Measurements from ENCODE around the gene RNF10. TPM values are rescaled to one million over a fixed set of nuclear protein-coding genes. Genes with fewer than 3 reads are reported as not detected.

The RNF10 gene
- total RNA-seq, 1 experiment from 2014 or later: 153 TPM

GRCh38 chr12:120563495-120563894, 29.3 kb downstream of the RNF10 start:
- H2BK20ac ChIP-seq (ENCODE audit: low read depth, low read length, poor library complexity, severe bottlenecking): no peak overlapping the region
- H2BK5ac ChIP-seq (ENCODE audit: insufficient read length, low read length): no peak overlapping the region
- H3K36me3 Mint-ChIP-seq (ENCODE audit: insufficient read depth in 1 of 3, low read depth in 3 of 3): peaks cover 41 to 88% (median 85%) of the 10 kb centered on the region in 3 experiments
- no peak overlapping the region for H3K4me2 ChIP-seq (ENCODE audit: insufficient read depth, insufficient read length, low read length)
- no peak overlapping the region for H3K4me3 Mint-ChIP-seq
- no peak overlapping the region for H3K27ac ChIP-seq (ENCODE audit: insufficient read length, low read depth, low read length)
- H3K4me1 ChIP-seq (ENCODE audit: insufficient read depth, low read length): no peaks in the 10 kb centered on the region
- no peak overlapping the region for H2AFZ ChIP-seq (ENCODE audit: low read length)
- H3K23me2 ChIP-seq (ENCODE audit: insufficient read length, low read depth, low read length, poor library complexity, severe bottlenecking): no peaks in the 10 kb centered on the region
- H3K9me3 Mint-ChIP-seq: no peaks in the 10 kb centered on the region
- H2BK120ac ChIP-seq (ENCODE audit: low read depth, low read length, poor library complexity, severe bottlenecking): no peak overlapping the region
- H3K56ac ChIP-seq (ENCODE audit: insufficient read length, low read depth, low read length): no peak overlapping the region
- no peak overlapping the region for H4K5ac ChIP-seq (ENCODE audit: insufficient read length, low read depth, low read length)
- H3K9me3 ChIP-seq (ENCODE audit: control insufficient read depth, low read depth, low read length): no peaks in the 10 kb centered on the region
- no peaks in the 10 kb centered on the region for H3K79me1 ChIP-seq (ENCODE audit: insufficient read depth, low read depth, low read length, poor library complexity, severe bottlenecking)
- no peak overlapping the region for H3K4ac ChIP-seq (ENCODE audit: low read depth, low read length)
- H3K9ac ChIP-seq (ENCODE audit: extremely low read depth, insufficient read length, low read length): no peak overlapping the region
- no peak overlapping the region for H3K18ac ChIP-seq (ENCODE audit: insufficient read length, low read depth, low read length)
- no peak overlapping the region for H2AK5ac ChIP-seq (ENCODE audit: insufficient read length, low read length)
- no peaks in the 10 kb centered on the region for H3K27me3 Mint-ChIP-seq (ENCODE audit: low read depth)
- WGBS (ENCODE audit: extremely low coverage, insufficient read length, low lambda C conversion rate): no CpG with 5 or more reads among the region's 11 CpGs
- H3K14ac ChIP-seq (ENCODE audit: insufficient read depth, low read length): no peak overlapping the region
- no peak overlapping the region for H3T11ph ChIP-seq (ENCODE audit: low read length)
- H3K27ac Mint-ChIP-seq: no peak overlapping the region
- no peak overlapping the region for H4K91ac ChIP-seq (ENCODE audit: insufficient read length, low read depth, low read length)
- H3K4me1 Mint-ChIP-seq: no peaks in the 10 kb centered on the region
- H3K79me2 ChIP-seq (ENCODE audit: insufficient read depth, low read length): no peaks in the 10 kb centered on the region
- no peak for TF ChIP-seq CTCF (conservative IDR thresholded peaks at IDR 0.05)
- no peak for DNase-seq
- no peak overlapping the region for H4K8ac ChIP-seq (replicated peaks; ENCODE audit: insufficient read length, low read depth, low read length)
- H3K23ac ChIP-seq (ENCODE audit: insufficient read length, low read depth, low read length): no peak overlapping the region
- no peaks in the 10 kb centered on the region for H4K20me1 ChIP-seq (ENCODE audit: control insufficient read depth, insufficient read depth, insufficient read length)
- H3K27me3 ChIP-seq (ENCODE audit: insufficient read depth, low read length): no peaks in the 10 kb centered on the region
- no peak overlapping the region for H2BK15ac ChIP-seq (ENCODE audit: low read depth, low read length)
- no peak overlapping the region for H2BK12ac ChIP-seq (ENCODE audit: insufficient read length, low read depth, low read length)

All from H9 (cell line).